ENCODE data around the gene PRPH.

- TF ChIP-seq YY1 (IDR thresholded peaks at IDR 0.05; ENCODE audit: insufficient read depth, insufficient read length): no peak
- TF ChIP-seq ZNF274 (IDR thresholded peaks at IDR 0.05; ENCODE audit: low read depth, low read length): no peak
- TF ChIP-seq SUZ12 (IDR thresholded peaks at IDR 0.05; ENCODE audit: extremely low read depth, insufficient read depth, insufficient read length): no peak
These were observed 27.4 kb downstream of the PRPH start for GRCh38 chr12:49322367-49322707.

Measured in NT2/D1 (cell line).